Gastroesophageal sphincter (tissue), 3 donors: Measurements from ENCODE around the gene TSEN15.

ENCODE experiments used
- CTCF ChIP-seq, 4 experiments: fragments of 200-600 bp in 2 of 4; fragments of 450-650 bp in 2 of 4; sonication (generic) in 1 of 4; IDR thresholded peaks; one replicate each; pipeline ENCODE4 v1.5.1; 2017 to 2019; ENCODE audit warnings: antibody characterized with exemption in 4 of 4, mild to moderate bottlenecking in 2 of 4, moderate library complexity in 2 of 4
- EP300 ChIP-seq: sonication (generic); formaldehyde crosslinking; IDR thresholded peaks from one replicate; pipeline ENCODE4 v1.6.1; 2017; ENCODE audit warnings: antibody characterized with exemption, mild to moderate bottlenecking
- POLR2A ChIP-seq, 2 donors: fragments of 450-650 bp; IDR thresholded peaks; one replicate each; pipeline ENCODE4 v1.6.1; 2017; ENCODE audit warnings: antibody characterized with exemption in 2 of 2, mild to moderate bottlenecking in 2 of 2, moderate library complexity in 1 of 2
- POLR2AphosphoS5 ChIP-seq: sonication (generic); formaldehyde crosslinking; IDR thresholded peaks from one replicate; pipeline ENCODE4 v1.6.1; 2017; ENCODE audit warnings: antibody characterized with exemption

GRCh38 chr1:184031409-184032107, 20.0 kb upstream of the TSEN15 start:
- TF ChIP-seq CTCF (IDR thresholded peaks at IDR 0.05) (no peak), POLR2AphosphoS5 (no peak), EP300 (no peak), POLR2A (IDR thresholded peaks at IDR 0.05) (no peak)
